PC-9 (cell line): ENCODE measurements around the gene LCN12. TPM values are rescaled to one million over a fixed set of nuclear protein-coding genes. Genes with fewer than 3 reads are reported as not detected.

Source experiments
- BruUV-seq: library from RNA; stranded (reverse); fragments of 400-500 nt; replicated peaks from 2 replicates; lab custom pipeline; 2021; lab: Mats Ljungman, UMichigan
- CTCF ChIA-PET: fragments of 300-600 bp; sonication (Branson Sonifier 250); formaldehyde crosslinking; loops from one replicate; lab custom pipeline; 2022; ENCODE audit warnings: antibody characterized with exemption; lab: Charles Lee
- POLR2A ChIA-PET: fragments of 300-600 bp; sonication (Branson Sonifier 250); formaldehyde crosslinking; loops from one replicate; lab custom pipeline; 2022; ENCODE audit warnings: antibody characterized with exemption; ENCODE audit not compliant: unreplicated experiment; lab: Charles Lee
- DNase-seq, 2 experiments: peaks; one replicate each; pipeline versions ENCODE4 v3.0.0 to v3.0.0-alpha.2; 2015 to 2022; ENCODE audit warnings: mixed read lengths in 1 of 2
- H2AFZ ChIP-seq: fragments of 200-600 bp; sonication (generic); 2 replicates; pipeline ENCODE4 v1.8.1; 2017; ENCODE audit warnings: antibody characterized with exemption
- H3F3A ChIP-seq: fragments of 200-600 bp; sonication (generic); 2 replicates; pipeline ENCODE4 v1.8.1; 2017; ENCODE audit warnings: antibody characterized with exemption, mild to moderate bottlenecking, low read depth; ENCODE audit not compliant: insufficient read depth
- H3K27ac ChIP-seq: fragments of 200-600 bp; sonication (generic); 2 replicates; pipeline ENCODE4 v1.6.1; 2016; ENCODE audit warnings: mixed run types
- H3K27me3 ChIP-seq: fragments of 200-600 bp; sonication (generic); 2 replicates; pipeline ENCODE4 v1.6.1; 2016; ENCODE audit warnings: low read depth, mixed run types; ENCODE audit not compliant: insufficient read depth
- H3K36me3 ChIP-seq: fragments of 200-600 bp; sonication (generic); 2 replicates; pipeline ENCODE4 v1.6.1; 2016; ENCODE audit warnings: low read depth, mixed run types
- H3K4me1 ChIP-seq: fragments of 200-600 bp; sonication (generic); replicated peaks from 2 replicates; pipeline ENCODE4 v1.6.1; 2016; ENCODE audit warnings: mixed run types; ENCODE audit not compliant: insufficient read depth
- H3K4me2 ChIP-seq: fragments of 200-600 bp; sonication (generic); 2 replicates; pipeline ENCODE4 v1.6.1; 2017; ENCODE audit warnings: mixed run types
- H3K4me3 ChIP-seq: fragments of 200-600 bp; sonication (generic); 2 replicates; pipeline ENCODE4 v1.6.1; 2016; ENCODE audit warnings: mixed run types
- H3K79me2 ChIP-seq: fragments of 200-600 bp; sonication (generic); 2 replicates; pipeline ENCODE4 v1.6.1; 2017; ENCODE audit warnings: low read depth, mixed run types
- H3K9me2 ChIP-seq: fragments of 200-600 bp; sonication (generic); 2 replicates; pipeline ENCODE4 v1.8.1; 2017; ENCODE audit warnings: mild to moderate bottlenecking; ENCODE audit not compliant: insufficient read depth
- H3K9me3 ChIP-seq: fragments of 200-600 bp; sonication (generic); 2 replicates; pipeline ENCODE4 v1.8.1; 2016; ENCODE audit warnings: low read depth; ENCODE audit not compliant: insufficient read depth
- H4K20me1 ChIP-seq: fragments of 200-600 bp; sonication (generic); 2 replicates; pipeline ENCODE4 v1.8.1; 2017; ENCODE audit not compliant: insufficient read depth
- EZH2 ChIP-seq: fragments of 200-600 bp; sonication (generic); IDR thresholded peaks from 2 replicates; pipeline ENCODE4 v1.8.0; 2017; ENCODE audit warnings: antibody characterized with exemption, low read depth
- intact Hi-C: fragments of 100-400 bp; cut with micrococcal nuclease; formaldehyde crosslinking; loops from one replicate; pipeline ENCODE4 v1.10.0; 2022; ENCODE audit not compliant: unreplicated experiment
- total RNA-seq: library from RNA; stranded (reverse); gene quantifications from 2 replicates; pipeline ENCODE4 v1.2.3, GENCODE V29; 2021
- TF ChIP-seq, protein P1 (sequence below): fragments of 200-600 bp; sonication (generic); conservative IDR thresholded peaks from 2 replicates; pipeline ENCODE4 v1.6.1; 2017; ENCODE audit warnings: mixed run types, antibody characterized with exemption, mild to moderate bottlenecking, moderate library complexity

Gene LCN12
- total RNA-seq, 1 experiment from 2014 or later: 9.3 TPM

DNA sequence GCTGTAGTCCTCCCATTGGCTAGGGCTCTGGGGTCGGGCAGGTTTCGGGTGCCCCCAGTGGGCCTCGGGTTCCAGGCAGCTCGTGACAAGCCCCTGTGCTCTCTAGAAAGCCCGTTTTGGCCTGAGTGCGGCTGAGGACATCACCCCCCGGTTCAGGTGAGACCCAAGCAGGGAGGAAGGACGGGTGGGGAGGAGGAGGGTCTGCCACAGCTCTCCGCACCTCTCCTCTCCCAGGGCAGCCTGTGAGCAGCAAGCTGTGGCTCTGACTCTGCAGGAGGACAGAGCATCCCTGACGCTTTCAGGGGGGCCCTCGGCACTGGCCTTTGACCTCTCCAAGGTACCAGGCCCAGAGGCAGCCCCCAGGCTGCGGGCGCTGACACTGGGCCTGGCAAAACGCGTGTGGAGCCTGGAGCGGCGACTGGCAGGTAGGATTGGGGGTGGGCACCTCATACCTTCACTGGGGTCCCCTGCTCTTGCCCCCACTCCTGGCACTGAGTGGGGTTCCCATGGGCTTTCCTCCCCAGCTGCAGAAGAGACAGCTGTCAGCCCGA is 40.8 kb downstream of the LCN12 start:
- ChIA-PET POLR2A (interaction anchor here (0.5 to 1.3 kb wide), 4 partner anchors 14 to 146 kb away, joined by 3 to 21 read pairs (median 10); no protein-coding TSS in a partner anchor), CTCF (interaction anchor here (0.8 kb wide), 1 partner anchor 15 kb away, joined by 5 read pairs; no protein-coding TSS in a partner anchor)
- Histone ChIP-seq H3K79me2 (peaks cover 7% of the 10 kb centered on the region; the same call in 1 of the 2 replicates), H4K20me1 (no peaks in the 10 kb centered on the region; the same call in 1 of the 2 replicates), H3K36me3 (no peaks in the 10 kb centered on the region), H3K9me2 (no peaks in the 10 kb centered on the region), H3K9me3 (no peaks in the 10 kb centered on the region), H2AFZ (peak overlapping the region; percentile 95), H3K4me1 (peaks cover 26% of the 10 kb centered on the region), H3F3A (peaks cover 37% of the 10 kb centered on the region; the same call in 1 of the 2 replicates), H3K27me3 (no peaks in the 10 kb centered on the region), H3K4me3 (peak overlapping the region; percentile 88), H3K27ac (peak overlapping the region; percentile 36; the same call in 1 of the 2 replicates), H3K4me2 (peak overlapping the region; percentile 92)
- BruUV-seq: TSS peak; percentile 29
- no peak for DNase-seq
- intact Hi-C loops: no loop called here
- TF ChIP-seq, protein P1, sequence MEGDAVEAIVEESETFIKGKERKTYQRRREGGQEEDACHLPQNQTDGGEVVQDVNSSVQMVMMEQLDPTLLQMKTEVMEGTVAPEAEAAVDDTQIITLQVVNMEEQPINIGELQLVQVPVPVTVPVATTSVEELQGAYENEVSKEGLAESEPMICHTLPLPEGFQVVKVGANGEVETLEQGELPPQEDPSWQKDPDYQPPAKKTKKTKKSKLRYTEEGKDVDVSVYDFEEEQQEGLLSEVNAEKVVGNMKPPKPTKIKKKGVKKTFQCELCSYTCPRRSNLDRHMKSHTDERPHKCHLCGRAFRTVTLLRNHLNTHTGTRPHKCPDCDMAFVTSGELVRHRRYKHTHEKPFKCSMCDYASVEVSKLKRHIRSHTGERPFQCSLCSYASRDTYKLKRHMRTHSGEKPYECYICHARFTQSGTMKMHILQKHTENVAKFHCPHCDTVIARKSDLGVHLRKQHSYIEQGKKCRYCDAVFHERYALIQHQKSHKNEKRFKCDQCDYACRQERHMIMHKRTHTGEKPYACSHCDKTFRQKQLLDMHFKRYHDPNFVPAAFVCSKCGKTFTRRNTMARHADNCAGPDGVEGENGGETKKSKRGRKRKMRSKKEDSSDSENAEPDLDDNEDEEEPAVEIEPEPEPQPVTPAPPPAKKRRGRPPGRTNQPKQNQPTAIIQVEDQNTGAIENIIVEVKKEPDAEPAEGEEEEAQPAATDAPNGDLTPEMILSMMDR: no peak
- TF ChIP-seq EZH2: no peak

DNA sequence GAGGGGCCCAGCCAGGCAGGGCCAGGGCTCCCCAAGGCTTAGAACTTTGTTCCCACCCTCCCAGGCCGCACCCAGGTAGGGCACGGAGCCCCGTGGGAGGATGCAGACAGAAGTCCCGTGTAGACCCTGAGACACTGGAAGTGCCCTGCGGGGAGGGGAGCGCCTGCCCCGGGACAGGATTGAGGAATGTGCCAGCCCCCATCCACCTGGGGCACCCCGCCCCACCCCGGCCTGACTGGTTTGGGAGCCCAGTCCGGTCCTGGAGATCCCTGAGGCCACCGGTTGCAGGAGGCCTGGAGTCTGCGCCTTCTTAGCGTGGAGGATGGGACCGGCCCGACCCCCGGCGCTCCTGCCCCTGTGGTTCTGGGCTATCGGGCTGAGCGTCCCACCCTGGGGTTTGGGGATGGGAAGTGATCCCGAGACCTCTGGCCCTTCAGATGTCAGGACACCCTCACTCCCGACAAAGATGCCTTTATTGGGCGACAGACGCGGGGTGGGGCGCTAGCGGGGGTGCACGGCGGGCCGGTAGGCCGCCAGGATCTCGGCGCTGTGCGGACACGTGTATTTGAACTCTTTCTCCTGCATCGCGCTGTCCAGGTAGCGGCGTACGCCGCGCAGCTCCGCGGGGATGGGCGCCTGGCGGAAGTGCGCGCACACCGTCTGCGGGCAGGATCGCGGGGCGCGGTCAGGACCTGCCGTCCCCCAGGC is 42.3 kb downstream of the LCN12 start:
- no TSS peak for BruUV-seq

DNA sequence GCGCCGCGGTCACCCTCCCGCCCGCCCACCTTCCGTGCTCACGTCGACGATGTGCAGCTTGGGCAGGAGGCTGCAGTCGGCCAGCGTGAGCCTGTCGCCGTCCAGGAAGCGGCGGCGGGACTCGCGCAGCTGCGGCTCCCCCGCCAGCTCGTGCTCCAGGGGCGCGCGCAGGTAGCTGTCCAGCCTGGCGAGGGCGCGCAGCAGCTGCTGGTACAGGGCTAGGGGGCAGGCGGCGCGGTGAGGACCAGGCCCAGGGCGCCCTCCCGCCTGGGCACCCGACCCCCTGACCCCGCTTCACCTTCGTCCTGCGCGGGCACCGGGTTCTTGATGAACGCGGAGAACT is 42.8 kb downstream of the LCN12 start:
- Histone ChIP-seq H4K20me1 (no peaks in the 10 kb centered on the region; the same call in 1 of the 2 replicates), H3K79me2 (peaks cover 7% of the 10 kb centered on the region; the same call in 1 of the 2 replicates), H3K4me3 (no peak overlapping the region), H2AFZ (no peak overlapping the region), H3K27me3 (no peaks in the 10 kb centered on the region), H3K9me3 (no peaks in the 10 kb centered on the region), H3K4me1 (peaks cover 31% of the 10 kb centered on the region), H3F3A (peaks cover 37% of the 10 kb centered on the region; the same call in 1 of the 2 replicates), H3K4me2 (no peak overlapping the region), H3K36me3 (no peaks in the 10 kb centered on the region), H3K27ac (no peak overlapping the region), H3K9me2 (no peaks in the 10 kb centered on the region)
- intact Hi-C loops: loop anchor here (5.0 kb wide), 1 partner anchor 148 kb away; the partner anchor contains the start of gene PHPT1
- ChIA-PET CTCF (no interaction called here), POLR2A (no interaction called here)
- no TSS peak for BruUV-seq
- no peak for DNase-seq
- TF ChIP-seq, protein P1: no peak
- no peak for TF ChIP-seq EZH2

More for the DNA sequence above, 42.3 kb downstream of the LCN12 start:
- peaks cover 31% of the 10 kb centered on the region for H3K4me1 ChIP-seq
- H3K4me2 ChIP-seq: no peak overlapping the region
- peaks cover 7% of the 10 kb centered on the region; the same call in 1 of the 2 replicates for H3K79me2 ChIP-seq
- H3K9me3 ChIP-seq: no peaks in the 10 kb centered on the region
- intact Hi-C loops: no loop called here
- H3K9me2 ChIP-seq: no peaks in the 10 kb centered on the region
- no peaks in the 10 kb centered on the region for H3K27me3 ChIP-seq
- POLR2A ChIA-PET: interaction anchor here (0.5 kb wide), 1 partner anchor 40 kb away, joined by 5 read pairs; no protein-coding TSS in a partner anchor
- CTCF ChIA-PET: no interaction called here
- H3K4me3 ChIP-seq: no peak overlapping the region
- TF ChIP-seq, protein P1: no peak
- no peak for TF ChIP-seq EZH2
- no peaks in the 10 kb centered on the region for H3K36me3 ChIP-seq
- H3K27ac ChIP-seq: no peak overlapping the region
- H4K20me1 ChIP-seq: no peaks in the 10 kb centered on the region; the same call in 1 of the 2 replicates
- DNase-seq: no peak
- peaks cover 41% of the 10 kb centered on the region; the same call in 1 of the 2 replicates for H3F3A ChIP-seq
- no peak overlapping the region for H2AFZ ChIP-seq
